ENCODE results near the gene ATN1. TPM values are rescaled to one million over a fixed set of nuclear protein-coding genes. Genes with fewer than 3 reads are reported as not detected.

Gene ATN1
- total RNA-seq, 8 experiments from 2014 or later = 4.3 to 51.5 (median 15.8) TPM

DNA sequence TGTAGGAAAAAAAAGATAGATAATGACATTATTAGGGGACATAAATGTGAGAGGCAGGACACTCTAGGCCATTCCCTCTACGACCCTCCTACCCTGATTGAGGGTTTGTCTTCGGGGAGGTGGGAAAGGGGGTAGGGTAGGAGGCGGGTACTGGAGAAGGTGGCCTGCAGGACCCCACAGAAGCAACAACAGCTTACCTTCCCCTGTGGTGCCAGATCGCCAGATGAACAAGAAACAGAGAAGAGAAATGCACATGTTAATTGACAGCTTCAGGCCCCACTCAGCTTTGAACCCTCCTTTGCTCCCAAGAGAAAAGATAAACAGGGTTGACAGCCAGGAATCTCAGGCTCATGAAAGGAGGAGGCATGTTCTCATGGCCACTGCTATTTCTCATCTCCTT, 38.0 kb downstream of the ATN1 start:
- Histone ChIP-seq H3K27ac (no peak overlapping the region), H3K4me3 (no peak overlapping the region), H3K4me1 (replicated peaks in 1 of 2) (peaks cover 22 to 45% of the 10 kb centered on the region in 2 donors)
- 60 to 100% (median 80%) methylated on average over 1 to 2 of the region's 4 CpGs; no CpG with 5 or more reads in 5 of the 10 experiments for WGBS, 10 experiments
- in situ Hi-C loops (cut with MboI; ENCODE audit: low pct_unique_long_range_greater_than_20kb in 2 of 9, low sequenced_read_pairs in 9 of 9, unreplicated experiment in 9 of 9) = loop anchor here in 1 of 9 experiments (25.0 kb wide), 1 partner anchor 147 kb away; the partner anchor contains the start of gene C1RL
- ATAC-seq (replicated peaks in 6 of 8) = no peak

DNA sequence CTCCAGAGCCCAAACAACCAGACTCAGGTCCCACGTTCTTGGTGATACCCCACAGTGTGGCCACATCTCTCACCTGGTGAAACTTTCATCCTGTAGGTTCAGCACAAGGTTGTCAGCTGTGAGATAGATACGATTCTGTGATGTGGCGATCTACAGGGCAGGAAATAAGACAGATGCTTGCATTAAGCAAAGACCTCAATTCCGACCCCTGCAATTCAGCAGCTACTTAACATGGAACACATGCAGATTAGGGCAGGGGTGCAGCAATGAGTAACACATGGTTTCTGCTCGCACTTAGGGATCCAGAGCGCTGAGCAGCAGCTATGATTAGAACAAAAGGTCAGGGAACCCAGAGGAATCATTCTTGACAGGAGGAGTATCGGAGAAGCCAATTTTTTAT, 38.6 kb downstream of the ATN1 start:
- H3K4me1 ChIP-seq (replicated peaks in 1 of 2) = peaks cover 22 to 44% of the 10 kb centered on the region in 2 donors
- in situ Hi-C loops (cut with MboI; ENCODE audit: low pct_unique_long_range_greater_than_20kb in 2 of 9, low sequenced_read_pairs in 9 of 9, unreplicated experiment in 9 of 9) = loop anchor here in 1 of 9 experiments (25.0 kb wide), 1 partner anchor 146 kb away; the partner anchor contains the start of gene C1RL
- ATAC-seq (replicated peaks in 6 of 8) = no peak
- H3K4me3 ChIP-seq = no peak overlapping the region
- no peak overlapping the region for H3K27ac ChIP-seq
- 53 to 100% (median 85%) methylated on average over 1 to 5 of the region's 7 CpGs; no CpG with 5 or more reads in 2 of the 10 experiments for WGBS, 10 experiments

DNA sequence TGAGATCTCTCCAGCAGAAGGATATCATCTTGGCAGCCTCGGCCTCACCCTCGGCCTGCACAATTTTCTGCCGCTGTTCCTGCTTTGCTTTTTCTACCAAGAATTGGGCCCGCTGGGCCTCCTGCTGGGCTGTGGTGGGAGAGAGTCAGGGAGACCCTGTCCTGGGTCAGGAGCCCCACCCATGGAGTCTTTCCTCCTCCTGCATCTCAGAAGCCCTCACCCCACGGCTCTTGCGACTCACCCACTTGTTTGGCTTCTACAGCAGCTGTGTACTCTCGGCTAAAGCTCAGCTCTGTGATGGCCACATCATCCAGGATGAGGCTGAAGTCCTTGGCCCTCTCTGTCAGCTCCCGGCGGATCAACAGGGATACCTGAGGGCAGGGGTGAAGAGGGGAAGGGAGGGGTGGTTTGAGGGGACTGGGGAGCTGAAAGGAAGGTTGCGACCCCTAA, 39.9 kb downstream of the ATN1 start:
- in situ Hi-C loops (cut with MboI; ENCODE audit: low pct_unique_long_range_greater_than_20kb in 2 of 9, low sequenced_read_pairs in 9 of 9, unreplicated experiment in 9 of 9) = loop anchor here in 1 of 9 experiments (25.0 kb wide), 1 partner anchor 145 kb away; the partner anchor contains the start of gene C1RL
- no peak for ATAC-seq (replicated peaks in 6 of 8)
- Histone ChIP-seq H3K4me3 (no peak overlapping the region), H3K4me1 (replicated peaks in 1 of 2) (peaks cover 18 to 30% of the 10 kb centered on the region in 2 donors), H3K27ac (no peak overlapping the region)
- WGBS, 10 experiments = 33 to 89% (median 80%) methylated on average over 1 to 5 of the region's 10 CpGs; no CpG with 5 or more reads in 7 of the 10 experiments

DNA sequence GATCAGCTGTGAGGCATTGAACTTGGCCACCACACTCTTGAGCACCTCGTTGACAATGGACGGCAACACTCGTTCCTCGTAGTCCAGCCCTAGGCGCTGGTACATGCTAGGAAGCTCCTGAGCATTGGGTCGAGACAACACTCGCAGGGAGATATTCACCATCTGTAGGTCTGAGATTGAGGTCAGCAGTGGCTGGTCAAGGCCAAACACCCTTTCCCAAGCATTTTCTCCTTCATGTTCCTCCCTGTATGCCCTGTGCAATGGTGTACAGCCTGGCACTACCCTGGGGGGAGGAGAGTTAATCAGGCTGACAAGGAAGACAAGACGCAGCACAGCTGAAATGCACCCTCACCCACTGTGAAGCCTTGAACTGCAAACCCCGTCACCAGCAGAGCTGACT, 40.7 kb downstream of the ATN1 start:
- in situ Hi-C loops (cut with MboI; ENCODE audit: low pct_unique_long_range_greater_than_20kb in 2 of 9, low sequenced_read_pairs in 9 of 9, unreplicated experiment in 9 of 9) = loop anchor here in 1 of 9 experiments (25.0 kb wide), 1 partner anchor 144 kb away; the partner anchor contains the start of gene C1RL
- peaks cover 18 to 24% of the 10 kb centered on the region in 2 donors for H3K4me1 ChIP-seq (replicated peaks in 1 of 2)
- no peak overlapping the region for H3K4me3 ChIP-seq
- H3K27ac ChIP-seq = no peak overlapping the region
- WGBS, 10 experiments = 84 to 100% (median 92%) methylated on average over 1 to 5 of the region's 9 CpGs; no CpG with 5 or more reads in 3 of the 10 experiments
- ATAC-seq (replicated peaks in 6 of 8) = no peak

DNA sequence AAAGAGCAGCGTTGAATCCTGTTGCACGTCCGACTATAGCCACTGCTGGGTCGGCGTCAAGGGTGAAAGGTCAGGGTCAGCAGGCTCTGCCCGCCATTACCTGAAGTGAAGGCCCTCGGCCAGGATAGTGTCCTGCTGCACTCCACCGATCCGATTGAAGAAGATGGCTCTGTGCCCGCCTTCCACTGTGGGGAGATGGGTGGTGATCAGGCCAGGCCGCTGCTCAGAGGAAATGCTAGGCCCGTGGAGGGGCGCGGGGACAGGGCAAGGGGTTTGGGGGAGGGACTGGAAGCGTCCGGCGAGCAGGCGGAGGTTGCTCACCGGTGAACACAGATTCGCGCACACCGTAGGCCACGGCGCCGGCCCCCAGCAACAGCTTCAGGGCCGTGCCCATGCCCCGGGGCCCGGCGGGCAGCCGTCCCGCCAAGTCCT, 42.4 kb downstream of the ATN1 start:
- peak in 5 of 8 experiments; percentile 3 to 53 (median 39) for ATAC-seq (replicated peaks in 6 of 8)
- H3K4me3 ChIP-seq = peak overlapping the region; percentile 66 to 90 (median 79)
- 0 to 20% (median 0%) methylated on average over 1 to 8 of the region's 31 CpGs; no CpG with 5 or more reads in 7 of the 10 experiments for WGBS, 10 experiments
- H3K4me1 ChIP-seq (replicated peaks in 1 of 2) = peaks cover 10 to 15% of the 10 kb centered on the region in 2 donors
- H3K27ac ChIP-seq = peak overlapping the region; percentile 86 to 88
- in situ Hi-C loops (cut with MboI; ENCODE audit: low pct_unique_long_range_greater_than_20kb in 2 of 9, low sequenced_read_pairs in 9 of 9, unreplicated experiment in 9 of 9) = loop anchor here in 1 of 9 experiments (25.0 kb wide), 1 partner anchor 142 kb away; the partner anchor contains the start of gene C1RL

DNA sequence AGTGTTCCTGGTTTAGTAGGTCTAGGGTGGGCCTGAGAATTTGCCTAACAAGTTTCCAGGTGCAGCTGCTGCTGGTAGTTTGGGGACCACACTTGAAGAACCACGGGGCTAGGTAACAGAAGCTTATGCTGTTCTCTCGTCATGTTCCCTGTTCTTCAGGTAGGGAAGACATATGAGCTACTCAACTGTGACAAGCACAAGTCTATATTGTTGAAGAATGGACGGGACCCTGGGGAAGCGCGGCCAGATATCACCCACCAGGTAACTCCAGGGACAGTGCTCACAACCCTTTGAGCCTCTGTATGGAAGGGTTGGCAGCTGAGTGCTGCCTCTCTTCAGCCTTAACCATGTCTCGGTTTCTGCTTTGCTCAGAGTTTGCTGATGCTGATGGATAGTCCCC, 46.4 kb downstream of the ATN1 start:
- ATAC-seq (replicated peaks in 6 of 8) = no peak
- WGBS, 10 experiments = 85 to 100% (median 100%) methylated on average over 1 to 5 of the region's 6 CpGs; no CpG with 5 or more reads in 3 of the 10 experiments
- in situ Hi-C loops (cut with MboI; ENCODE audit: low pct_unique_long_range_greater_than_20kb in 2 of 9, low sequenced_read_pairs in 9 of 9, unreplicated experiment in 9 of 9) = loop anchor here in 1 of 9 experiments (25.0 kb wide), 1 partner anchor 138 kb away; the partner anchor contains the start of gene C1RL

DNA sequence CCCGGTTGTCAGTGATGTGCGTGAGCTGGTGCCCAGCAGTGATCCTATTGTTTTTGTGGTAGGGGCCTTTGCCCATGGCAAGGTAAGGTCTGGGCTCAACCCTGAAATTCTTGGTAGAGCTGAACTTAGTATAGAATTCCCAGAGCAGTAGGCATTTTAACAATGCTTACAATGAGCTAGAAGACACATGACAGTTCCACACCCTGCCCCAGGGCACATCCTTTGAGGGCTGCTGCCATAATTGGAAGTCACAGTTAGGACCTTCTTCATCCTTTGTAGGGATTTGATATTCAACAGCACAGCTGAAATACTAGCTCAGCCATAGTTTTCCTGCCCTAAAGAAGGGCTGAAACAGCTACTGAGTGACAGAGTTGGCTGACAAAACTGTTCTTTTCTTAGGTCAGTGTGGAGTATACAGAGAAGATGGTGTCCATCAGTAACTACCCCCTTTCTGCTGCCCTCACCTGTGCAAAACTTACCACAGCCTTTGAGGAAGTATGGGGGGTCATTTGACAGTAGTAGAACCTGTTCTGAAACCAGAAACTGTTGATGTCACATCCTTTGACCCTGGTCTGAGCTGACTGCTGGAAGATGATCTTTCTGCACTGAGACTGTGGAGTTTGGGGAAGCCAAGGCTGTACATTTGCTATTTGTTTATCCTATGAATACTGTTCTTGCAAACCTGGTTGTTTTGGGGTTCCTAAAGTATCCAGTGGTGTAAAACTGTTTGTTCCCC, 47.7 kb downstream of the ATN1 start:
- in situ Hi-C loops (cut with MboI; ENCODE audit: low pct_unique_long_range_greater_than_20kb in 2 of 9, low sequenced_read_pairs in 9 of 9, unreplicated experiment in 9 of 9) = no loop called here

More for the DNA sequence above, 46.4 kb downstream of the ATN1 start:
- Histone ChIP-seq H3K4me3 (no peak overlapping the region), H3K4me1 (replicated peaks in 1 of 2) (peaks cover 6 to 11% of the 10 kb centered on the region in 2 donors), H3K27ac (no peak overlapping the region)

DNA sequence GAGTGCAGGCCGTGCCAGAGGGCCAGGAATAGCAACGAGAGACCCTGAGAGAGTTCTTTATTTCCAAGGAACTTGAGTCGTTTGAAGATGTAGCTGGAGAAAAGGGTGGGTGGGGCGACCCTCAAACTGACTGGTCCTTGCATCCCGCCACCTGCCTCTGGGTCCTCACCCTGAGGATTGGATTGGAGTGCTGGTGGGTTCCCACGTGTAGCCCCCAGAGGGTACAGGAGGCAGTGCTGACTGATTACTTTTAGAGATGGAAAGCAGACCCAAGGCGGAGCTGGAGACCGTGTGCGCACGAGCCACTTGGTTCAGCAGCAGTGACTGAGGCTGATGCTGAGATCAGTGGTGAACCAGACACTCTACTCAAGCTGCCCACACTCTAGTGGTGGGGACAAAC, 49.9 kb downstream of the ATN1 start:
- Histone ChIP-seq H3K27ac (no peak overlapping the region), H3K4me3 (no peak overlapping the region), H3K4me1 (replicated peaks in 1 of 2) (no peaks in the 10 kb centered on the region)
- peak in 1 of 8 experiments; percentile 17 for ATAC-seq (replicated peaks in 6 of 8)
- 0 to 100% (median 94%) methylated on average over 1 to 6 of the region's 10 CpGs; no CpG with 5 or more reads in 4 of the 10 experiments for WGBS, 10 experiments
- in situ Hi-C loops (cut with MboI; ENCODE audit: low pct_unique_long_range_greater_than_20kb in 2 of 9, low sequenced_read_pairs in 9 of 9, unreplicated experiment in 9 of 9) = no loop called here

More for the DNA sequence above, 47.7 kb downstream of the ATN1 start:
- no peak for ATAC-seq (replicated peaks in 6 of 8)
- Histone ChIP-seq H3K4me3 (no peak overlapping the region), H3K27ac (no peak overlapping the region), H3K4me1 (replicated peaks in 1 of 2) (peaks cover 0 to 8% of the 10 kb centered on the region in 2 donors)
- WGBS, 10 experiments = 57 to 94% (median 85%) methylated on average over 1 to 2 of the region's 2 CpGs; no CpG with 5 or more reads in 6 of the 10 experiments

DNA sequence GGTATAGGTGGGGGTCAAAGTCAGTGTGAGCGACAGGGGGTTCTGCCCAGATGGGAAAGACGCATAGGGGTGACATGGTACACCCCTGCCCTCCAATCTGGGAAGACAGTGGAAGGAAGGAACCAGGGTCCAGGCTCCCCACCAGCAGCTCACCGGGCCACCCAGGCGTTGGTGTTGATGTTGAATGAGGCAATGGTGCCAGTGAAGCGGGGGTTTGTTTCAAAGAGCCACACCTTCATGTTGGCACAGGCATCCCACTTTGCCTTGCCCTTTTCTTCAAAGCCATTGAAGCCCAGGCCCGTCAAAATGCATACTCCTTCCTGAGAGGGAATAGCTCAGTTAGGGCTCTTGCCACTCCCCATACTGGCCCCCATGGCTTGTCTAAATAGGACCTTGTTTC, 50.4 kb downstream of the ATN1 start:
- Histone ChIP-seq H3K27ac (no peak overlapping the region), H3K4me1 (replicated peaks in 1 of 2) (no peaks in the 10 kb centered on the region), H3K4me3 (no peak overlapping the region)
- WGBS, 10 experiments = 50 to 100% (median 73%) methylated on average over 1 to 3 of the region's 6 CpGs; no CpG with 5 or more reads in 6 of the 10 experiments
- no peak for ATAC-seq (replicated peaks in 6 of 8)
- in situ Hi-C loops (cut with MboI; ENCODE audit: low pct_unique_long_range_greater_than_20kb in 2 of 9, low sequenced_read_pairs in 9 of 9, unreplicated experiment in 9 of 9) = no loop called here

DNA sequence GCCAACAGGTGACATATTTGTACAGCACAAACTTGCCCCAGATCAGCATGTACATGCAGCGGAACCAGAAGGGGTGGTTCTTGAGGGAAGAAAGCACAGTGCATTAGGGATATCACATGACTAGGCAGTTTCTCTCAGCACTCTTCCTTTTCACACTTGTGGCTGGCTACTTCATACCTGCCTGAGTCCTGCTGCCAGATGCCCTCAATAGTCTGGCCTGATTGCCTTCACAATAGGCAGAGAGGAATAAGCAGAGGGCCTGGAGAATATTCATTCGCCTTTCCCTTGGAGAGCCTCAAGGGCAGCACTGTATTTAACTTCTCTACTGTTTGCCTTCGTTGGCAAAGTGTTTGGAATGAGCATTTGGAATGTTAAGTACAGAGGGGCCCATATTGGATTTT, 50.9 kb downstream of the ATN1 start:
- Histone ChIP-seq H3K27ac (no peak overlapping the region), H3K4me1 (replicated peaks in 1 of 2) (no peaks in the 10 kb centered on the region), H3K4me3 (no peak overlapping the region)
- ATAC-seq (replicated peaks in 6 of 8) = peak in 3 of 8 experiments; percentile 7 to 61 (median 32)
- 50 to 100% (median 76%) methylated on average over 1 to 3 of the region's 3 CpGs; no CpG with 5 or more reads in 3 of the 10 experiments for WGBS, 10 experiments
- in situ Hi-C loops (cut with MboI; ENCODE audit: low pct_unique_long_range_greater_than_20kb in 2 of 9, low sequenced_read_pairs in 9 of 9, unreplicated experiment in 9 of 9) = no loop called here

DNA sequence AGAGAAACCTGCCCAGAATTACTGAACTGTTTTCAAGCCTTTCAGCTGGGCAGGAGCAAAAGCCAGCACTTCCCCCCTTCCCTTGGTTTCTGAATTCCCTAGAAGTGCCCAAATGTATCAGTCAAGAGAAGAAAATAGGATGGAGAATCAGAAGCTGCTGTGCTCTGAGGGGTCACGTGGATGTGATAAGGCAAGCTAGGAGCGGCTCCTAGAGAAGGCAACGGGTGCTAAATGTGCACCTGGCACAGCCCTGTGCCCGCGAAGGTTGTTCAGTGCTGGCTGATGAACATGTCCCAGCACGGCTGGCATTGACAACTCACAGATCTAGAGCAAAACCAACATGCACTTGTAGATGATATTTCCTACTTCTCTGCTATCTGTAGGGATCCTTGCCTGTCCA, 51.3 kb downstream of the ATN1 start:
- 61 to 96% (median 78%) methylated on average over 1 to 6 of the region's 6 CpGs; no CpG with 5 or more reads in 6 of the 10 experiments for WGBS, 10 experiments
- in situ Hi-C loops (cut with MboI; ENCODE audit: low pct_unique_long_range_greater_than_20kb in 2 of 9, low sequenced_read_pairs in 9 of 9, unreplicated experiment in 9 of 9) = no loop called here

DNA sequence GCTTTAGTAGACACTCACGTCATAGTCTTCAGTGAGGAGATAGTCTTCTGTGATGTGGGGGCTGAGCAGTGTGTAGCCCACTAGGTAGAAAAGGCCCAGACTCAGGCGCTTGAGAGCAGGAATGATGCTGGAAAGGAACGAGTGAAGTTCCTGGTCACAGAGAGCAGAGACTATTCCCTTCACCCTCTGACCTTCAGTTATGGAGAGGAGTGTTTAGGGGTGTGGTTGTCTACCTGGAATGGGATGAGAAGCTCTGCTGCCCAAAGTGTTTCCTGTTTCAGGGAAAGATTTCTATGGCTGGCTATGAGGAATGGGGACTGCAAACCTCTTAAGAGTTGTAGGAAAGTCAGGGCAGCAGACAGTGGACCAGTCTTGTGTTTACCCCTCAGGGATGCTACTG, 51.7 kb downstream of the ATN1 start:
- Histone ChIP-seq H3K27ac (no peak overlapping the region), H3K4me3 (no peak overlapping the region), H3K4me1 (replicated peaks in 1 of 2) (no peaks in the 10 kb centered on the region)
- in situ Hi-C loops (cut with MboI; ENCODE audit: low pct_unique_long_range_greater_than_20kb in 2 of 9, low sequenced_read_pairs in 9 of 9, unreplicated experiment in 9 of 9) = no loop called here
- ATAC-seq (replicated peaks in 6 of 8) = no peak
- 80 to 100% (median 94%) methylated on average over 1 to 3 of the region's 3 CpGs; no CpG with 5 or more reads in 6 of the 10 experiments for WGBS, 10 experiments

More for the DNA sequence above, 51.3 kb downstream of the ATN1 start:
- no peak overlapping the region for H3K4me3 ChIP-seq
- no peaks in the 10 kb centered on the region for H3K4me1 ChIP-seq (replicated peaks in 1 of 2)
- no peak overlapping the region for H3K27ac ChIP-seq
- ATAC-seq (replicated peaks in 6 of 8) = no peak

DNA sequence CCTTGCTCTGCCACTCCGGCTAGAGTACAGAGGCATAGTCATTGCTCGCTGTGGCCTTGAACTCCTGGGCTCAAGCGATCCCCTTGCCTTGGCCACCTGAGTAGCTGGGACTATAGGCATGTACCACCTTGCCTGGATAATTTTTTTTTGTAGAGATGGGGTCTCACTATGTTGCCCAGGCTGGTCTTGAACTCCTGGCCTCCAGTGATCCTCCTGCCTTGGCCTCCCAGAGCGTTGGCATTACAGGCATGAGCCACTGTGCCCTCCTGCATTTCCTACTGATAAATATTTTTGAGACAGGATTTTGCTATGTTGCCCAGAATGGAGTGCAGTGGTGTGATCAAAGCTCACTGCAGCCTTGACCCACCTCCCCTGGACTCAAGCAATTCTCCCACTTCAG, 52.3 kb downstream of the ATN1 start:
- in situ Hi-C loops (cut with MboI; ENCODE audit: low pct_unique_long_range_greater_than_20kb in 2 of 9, low sequenced_read_pairs in 9 of 9, unreplicated experiment in 9 of 9) = no loop called here
- ATAC-seq (replicated peaks in 6 of 8) = no peak
- 90 to 100% (median 98%) methylated on average over 2 to 4 of the region's 4 CpGs; no CpG with 5 or more reads in 2 of the 10 experiments for WGBS, 10 experiments
- Histone ChIP-seq H3K27ac (no peak overlapping the region), H3K4me3 (no peak overlapping the region), H3K4me1 (replicated peaks in 1 of 2) (no peaks in the 10 kb centered on the region)

All from motor neuron (in vitro differentiated cells).